Subcutaneous adipose tissue (tissue), 4 donors: Measurements from ENCODE around the gene MORC1. TPM values are rescaled to one million over a fixed set of nuclear protein-coding genes. Genes with fewer than 3 reads are reported as not detected.

ENCODE experiments used
- CTCF ChIP-seq: fragments of 450-650 bp; IDR thresholded peaks from one replicate; pipeline ENCODE4 v1.5.1; 2016; ENCODE audit warnings: low read depth, mild to moderate bottlenecking, control low read depth, antibody characterized with exemption, moderate library complexity
- total RNA-seq, 4 donors: library from RNA; depleted of rRNA; stranded (reverse); fragments of >200 nt; gene quantifications; one replicate each; pipeline ENCODE4 v1.1.0, GENCODE V29; 2016

The MORC1 gene
- total RNA-seq, 4 donors from 2014 or later, result 0.17 TPM; not detected in 3

- TF ChIP-seq CTCF, result no peak
Measured at GRCh38 chr3:108966773-108967172, 151.2 kb downstream of the MORC1 start.

- TF ChIP-seq CTCF, result no peak
Measured at GRCh38 chr3:108959017-108959416, 158.9 kb downstream of the MORC1 start.

DNA sequence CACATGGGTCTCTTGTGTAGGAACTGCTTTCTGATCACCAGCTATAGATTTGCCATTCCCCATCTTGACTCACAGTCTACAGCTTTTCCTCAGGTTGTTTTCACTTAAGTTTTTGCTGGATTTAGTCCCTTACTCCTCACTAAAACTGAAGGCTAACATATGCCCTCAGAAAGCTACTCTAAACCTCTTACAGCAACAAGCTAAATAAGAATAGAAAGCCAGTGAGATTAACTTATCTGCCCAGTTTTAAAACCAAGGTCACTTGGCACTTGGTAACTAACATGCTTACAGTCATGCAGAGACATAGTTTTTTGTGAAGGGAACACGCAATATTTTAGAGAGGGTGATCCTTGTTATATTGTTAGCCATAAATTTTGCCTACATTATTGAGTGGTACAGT, 164.2 kb downstream of the MORC1 start, which contains the start of gene GUCA1C:
TSS of gene GUCA1C (minus strand) at position 180 of the 400 bp plus-strand sequence. CDS start at position 63, 117 bp downstream.
- no peak for TF ChIP-seq CTCF

GRCh38 chr3:108953210-108953609, 164.7 kb downstream of the MORC1 start:
- TF ChIP-seq CTCF, result no peak

DNA sequence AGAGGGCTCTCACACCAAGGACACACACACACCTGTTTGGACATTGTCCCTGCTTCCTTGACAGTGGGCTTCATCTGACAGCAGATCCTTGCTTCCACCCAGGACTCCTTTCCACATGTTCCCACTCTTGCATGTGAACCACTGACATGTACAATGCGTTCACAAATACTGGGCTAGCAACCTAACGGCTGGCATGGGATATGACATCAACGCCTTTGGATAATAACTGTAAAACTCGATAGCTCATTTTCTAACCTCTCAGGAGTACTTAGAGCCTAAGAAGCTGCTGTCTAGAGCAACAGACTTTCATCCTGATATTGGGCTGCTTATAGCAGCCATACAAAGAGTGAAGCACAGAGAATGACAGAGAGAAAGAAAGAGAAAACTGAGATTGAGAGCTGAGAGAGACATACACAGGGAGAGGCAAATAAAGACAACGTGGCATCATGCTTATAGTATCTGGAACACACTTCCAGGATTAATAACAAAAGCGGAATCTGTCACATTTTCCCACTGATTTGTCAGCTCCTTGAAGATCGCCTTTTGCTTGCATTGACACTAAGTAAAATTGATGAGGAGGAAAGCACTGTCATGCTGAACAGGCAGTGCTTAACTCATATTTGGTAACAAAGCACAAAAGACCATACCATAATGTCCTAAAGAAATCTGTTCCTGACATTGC, 166.0 kb downstream of the MORC1 start:
- TF ChIP-seq CTCF, result no peak

- no peak for TF ChIP-seq CTCF
Measured at GRCh38 chr3:108947855-108948254, 170.1 kb downstream of the MORC1 start.

GRCh38 chr3:108946292-108947285, 171.3 kb downstream of the MORC1 start:
- TF ChIP-seq CTCF, result no peak
